Esophagus muscularis mucosa (tissue), 2 donors: Measurements from ENCODE around the gene SLC22A5.

Experiments used
- POLR2A ChIP-seq: fragments of 450-650 bp; IDR thresholded peaks from one replicate; pipeline ENCODE4 v1.6.1; 2017; ENCODE audit warnings: antibody characterized with exemption, moderate library complexity, mild to moderate bottlenecking, low read depth
- POLR2AphosphoS5 ChIP-seq, 2 donors: sonication (generic); formaldehyde crosslinking; IDR thresholded peaks; one replicate each; pipeline ENCODE4 v1.6.1; 2017; ENCODE audit warnings: antibody characterized with exemption in 2 of 2

- TF ChIP-seq POLR2A (no peak), POLR2AphosphoS5 (IDR thresholded peaks at IDR 0.05) (no peak)
These were observed 47.5 kb downstream of the SLC22A5 start for GRCh38 chr5:132417010-132417439.
